Parathyroid adenoma (tissue), 2 donors: ENCODE data around the gene ARID4B.
"Not testable (repeated sequence)": the region's sequence is repeated elsewhere in the genome, so short reads cannot be mapped to it uniquely, and the experiment has no call there.

Source experiments
- H2AFZ ChIP-seq: fragments of 300-600 bp; sonication (generic); one replicate; pipeline ENCODE4 v1.7.0; 2017; ENCODE audit warnings: antibody characterized with exemption, mild to moderate bottlenecking
- H3K27ac ChIP-seq: fragments of 300-600 bp; sonication (generic); one replicate; pipeline ENCODE4 v1.7.0; 2017
- H3K27me3 ChIP-seq: fragments of 300-600 bp; sonication (generic); one replicate; pipeline ENCODE4 v1.7.0; 2017; ENCODE audit warnings: low read length; ENCODE audit not compliant: control insufficient read depth, insufficient read depth
- H3K36me3 ChIP-seq: fragments of 300-600 bp; sonication (generic); one replicate; pipeline ENCODE4 v1.7.0; 2017; ENCODE audit warnings: low read length; ENCODE audit not compliant: control insufficient read depth, insufficient read depth
- H3K4me1 ChIP-seq: fragments of 300-600 bp; sonication (generic); one replicate; pipeline ENCODE4 v1.7.0; 2017; ENCODE audit warnings: control low read depth
- H3K4me2 ChIP-seq: fragments of 300-600 bp; sonication (generic); one replicate; pipeline ENCODE4 v1.7.0; 2017; ENCODE audit warnings: low read length
- H3K4me3 ChIP-seq: fragments of 300-600 bp; sonication (generic); one replicate; pipeline ENCODE4 v1.7.0; 2017; ENCODE audit warnings: low read depth, low read length
- H3K79me2 ChIP-seq: fragments of 300-600 bp; sonication (generic); one replicate; pipeline ENCODE4 v1.7.0; 2017; ENCODE audit warnings: control low read depth
- H3K9ac ChIP-seq: fragments of 300-600 bp; sonication (generic); one replicate; pipeline ENCODE4 v1.7.0; 2017; ENCODE audit warnings: mild to moderate bottlenecking
- H3K9me3 ChIP-seq: fragments of 300-600 bp; sonication (generic); one replicate; pipeline ENCODE4 v1.7.0; 2017; ENCODE audit warnings: low read length; ENCODE audit not compliant: control insufficient read depth
- CTCF ChIP-seq: fragments of 300-600 bp; sonication (generic); IDR thresholded peaks from one replicate; pipeline ENCODE4 v1.7.0; 2017; ENCODE audit warnings: antibody characterized with exemption, mild to moderate bottlenecking
- donor health status: primary hyperparathyroidism.

ARID4B gene

GRCh38 chr1:235275836-235276235, 52.1 kb downstream of the ARID4B start:
- Histone ChIP-seq H3K4me1 (no peaks in the 10 kb centered on the region), H3K4me2 (no peak overlapping the region), H3K9me3 (no peaks in the 10 kb centered on the region), H2AFZ (no peak overlapping the region), H3K9ac (no peak overlapping the region), H3K36me3 (no peaks in the 10 kb centered on the region), H3K27ac (no peak overlapping the region), H3K4me3 (no peak overlapping the region), H3K27me3 (no peaks in the 10 kb centered on the region), H3K79me2 (peaks cover 20% of the 10 kb centered on the region)
- no peak for TF ChIP-seq CTCF

- Histone ChIP-seq H3K4me1 (no peaks in the 10 kb centered on the region), H3K79me2 (peaks cover 17% of the 10 kb centered on the region), H3K27me3 (no peaks in the 10 kb centered on the region), H3K9ac (no peak overlapping the region), H3K4me3 (no peak overlapping the region), H3K27ac (no peak overlapping the region), H3K4me2 (no peak overlapping the region), H3K9me3 (no peaks in the 10 kb centered on the region), H2AFZ (no peak overlapping the region), H3K36me3 (no peaks in the 10 kb centered on the region)
- no peak for TF ChIP-seq CTCF
Measured at GRCh38 chr1:235275223-235275622, 52.8 kb downstream of the ARID4B start.

GRCh38 chr1:235272851-235273250, 55.1 kb downstream of the ARID4B start:
- Histone ChIP-seq H3K79me2 (peaks cover 19% of the 10 kb centered on the region), H3K9me3 (no peaks in the 10 kb centered on the region), H2AFZ (no peak overlapping the region), H3K4me1 (no peaks in the 10 kb centered on the region), H3K4me3 (no peak overlapping the region), H3K27ac (no peak overlapping the region), H3K36me3 (no peaks in the 10 kb centered on the region), H3K4me2 (no peak overlapping the region), H3K9ac (no peak overlapping the region), H3K27me3 (no peaks in the 10 kb centered on the region)
- TF ChIP-seq CTCF: no peak

- Histone ChIP-seq H3K9ac (no peak overlapping the region), H3K4me3 (no peak overlapping the region), H3K79me2 (peaks cover 24% of the 10 kb centered on the region), H3K4me1 (no peaks in the 10 kb centered on the region), H3K27me3 (no peaks in the 10 kb centered on the region), H3K4me2 (no peak overlapping the region), H3K36me3 (no peaks in the 10 kb centered on the region), H3K27ac (no peak overlapping the region), H3K9me3 (no peaks in the 10 kb centered on the region), H2AFZ (no peak overlapping the region)
- no peak for TF ChIP-seq CTCF
Measured at GRCh38 chr1:235270625-235271024, 57.4 kb downstream of the ARID4B start.

- not testable (repeated sequence) for H3K9me3 ChIP-seq, H2AFZ ChIP-seq, H3K4me3 ChIP-seq, H3K4me1 ChIP-seq, H3K36me3 ChIP-seq, H3K9ac ChIP-seq, H3K27ac ChIP-seq, H3K4me2 ChIP-seq, H3K27me3 ChIP-seq
- peaks cover 31% of the 10 kb centered on the region for H3K79me2 ChIP-seq
Measured at GRCh38 chr1:235269990-235270389, 58.0 kb downstream of the ARID4B start.
